CD4-positive, alpha-beta T cell treated with Interleukin-2 at 100 ng/mL for 4 hours (primary cell): ENCODE data around the gene TIMP1.

Source experiments
- DNase-seq: peaks from one replicate; pipeline ENCODE4 v3.0.0-alpha.2; 2020; ENCODE audit warnings: low spot score

The TIMP1 gene

GRCh38 chrX:47634871-47635575 is 52.8 kb downstream of the TIMP1 start:
- peak; percentile 20 for DNase-seq
